ENCODE results near the gene TNFRSF13B.

The TNFRSF13B gene

DNA sequence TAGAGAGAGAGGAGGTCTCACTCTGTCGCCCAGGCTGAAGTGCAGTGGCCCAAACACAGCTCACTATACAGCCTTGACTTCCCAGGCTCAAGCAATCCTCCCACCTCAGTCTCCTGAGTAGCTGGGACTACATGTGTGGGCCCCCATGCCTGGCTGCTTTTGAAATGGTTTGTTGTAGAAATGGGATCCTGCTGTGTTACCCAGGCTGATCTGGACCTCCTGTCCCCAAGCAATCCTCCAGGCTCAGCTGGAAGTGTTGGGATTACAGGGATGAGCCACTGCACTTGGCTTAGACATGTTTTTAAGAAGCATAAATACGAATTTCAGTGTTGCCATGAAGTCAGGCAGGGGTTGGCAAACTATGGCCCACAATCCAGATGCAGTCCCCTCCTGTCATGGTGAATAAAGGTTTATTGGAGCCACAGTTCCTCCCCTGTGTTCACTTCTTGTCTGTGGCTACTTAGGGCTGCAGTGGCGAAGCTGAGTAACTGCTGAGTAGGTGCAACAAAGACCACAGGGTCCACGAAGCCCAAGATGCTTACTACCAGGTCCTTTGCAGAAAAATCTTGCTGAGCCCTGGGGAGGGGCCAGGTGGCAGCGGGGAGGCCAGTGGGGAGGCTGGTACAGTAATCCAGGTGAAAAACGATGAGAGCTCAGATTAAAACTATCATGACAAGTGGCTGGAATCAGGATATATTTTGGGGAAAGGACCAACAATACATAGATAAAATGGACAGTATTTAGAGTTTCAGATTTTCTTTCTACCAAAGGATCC, 35.2 kb downstream of the TNFRSF13B start:
- DNase-seq = no peak

DNA sequence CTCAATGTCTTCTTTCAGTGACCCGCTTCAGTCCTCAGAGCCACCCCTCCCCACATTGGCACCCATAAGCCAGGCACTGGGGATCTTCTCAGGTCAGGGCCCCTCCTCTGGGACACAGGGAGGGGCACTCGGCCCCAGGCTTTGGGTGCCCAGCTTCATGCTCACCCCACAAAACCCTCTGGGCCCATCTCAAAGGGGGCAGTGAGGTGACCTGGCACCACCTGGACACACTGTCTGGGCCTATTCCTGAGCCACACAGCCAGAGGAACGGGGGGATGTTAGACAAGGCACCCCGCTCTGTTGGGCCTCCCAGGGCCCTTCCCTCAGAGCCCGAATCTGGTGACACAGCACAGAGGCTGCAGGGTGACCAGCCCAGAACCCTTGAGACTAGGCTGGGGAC, 36.1 kb downstream of the TNFRSF13B start:
- no peak for DNase-seq

DNA sequence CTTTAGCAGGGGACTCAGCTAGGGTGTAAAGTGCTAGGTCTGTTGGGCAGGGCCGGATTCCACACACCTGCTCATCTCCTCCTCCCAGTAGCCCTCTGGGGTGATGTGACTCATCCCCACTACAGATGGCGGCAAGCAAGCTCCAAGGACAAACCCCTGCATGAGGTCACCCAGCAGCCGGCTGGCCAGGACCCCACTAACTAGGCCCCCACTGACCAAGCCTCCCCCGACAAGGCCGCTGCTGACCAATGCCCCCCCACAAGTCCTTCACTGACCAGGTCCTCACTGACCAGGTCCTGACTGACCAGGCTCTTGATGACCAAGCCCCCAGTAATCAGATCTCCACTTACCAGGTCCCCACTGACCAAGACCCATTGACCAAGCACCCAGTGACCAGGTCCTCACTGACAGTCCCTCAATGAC, 36.7 kb downstream of the TNFRSF13B start:
- DNase-seq = no peak

DNA sequence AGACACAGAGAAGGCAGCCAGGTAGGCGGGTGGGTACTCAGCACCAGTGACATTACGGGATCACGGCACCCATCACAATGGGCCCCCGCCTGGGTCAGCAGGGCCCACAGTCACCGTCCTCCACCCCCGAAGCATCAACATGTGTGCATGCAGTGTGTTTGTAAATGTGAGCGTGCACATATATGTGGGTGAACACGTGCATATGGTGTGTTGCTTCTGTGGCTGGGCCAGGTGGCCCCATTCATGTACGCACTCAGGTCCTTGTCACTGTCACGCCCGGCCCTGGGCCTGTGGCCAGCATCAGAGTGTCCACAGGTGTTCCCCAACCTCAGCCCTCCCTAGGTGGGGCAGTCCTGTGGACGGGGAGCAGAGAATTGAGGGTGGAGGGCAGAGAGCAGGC, 37.1 kb downstream of the TNFRSF13B start:
- DNase-seq = no peak

DNA sequence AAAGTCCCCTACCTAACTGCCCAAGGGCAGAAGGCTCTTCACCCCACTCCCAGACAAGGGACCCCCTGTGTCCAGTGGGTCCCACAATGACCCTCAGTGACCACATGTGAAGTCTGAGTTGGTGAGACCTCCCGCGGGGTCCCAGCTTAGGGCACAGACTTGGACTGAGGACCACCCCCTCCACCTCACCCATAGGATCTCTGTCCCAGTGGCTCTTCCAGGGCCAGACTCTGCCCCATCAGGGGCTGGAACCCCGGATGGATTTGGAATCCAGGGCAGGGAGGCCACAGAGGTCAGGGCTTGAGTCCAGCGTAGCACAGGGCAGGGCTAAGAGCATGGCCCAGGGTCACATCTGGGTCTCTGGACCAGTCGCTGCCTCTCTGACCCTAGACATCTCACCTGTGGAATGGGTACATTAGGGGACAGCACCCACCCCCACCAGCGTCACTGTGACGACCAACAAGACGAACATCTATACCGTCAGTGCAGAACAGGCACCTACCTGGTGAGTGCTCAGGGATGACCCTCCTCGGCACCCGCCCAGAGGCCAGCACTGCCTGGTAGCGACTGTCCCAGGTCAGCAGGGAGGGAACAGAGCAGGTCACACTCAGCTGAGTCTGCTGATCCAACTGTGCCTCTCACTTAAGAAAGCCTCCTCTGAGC, 37.7 kb downstream of the TNFRSF13B start:
- no peak for DNase-seq

DNA sequence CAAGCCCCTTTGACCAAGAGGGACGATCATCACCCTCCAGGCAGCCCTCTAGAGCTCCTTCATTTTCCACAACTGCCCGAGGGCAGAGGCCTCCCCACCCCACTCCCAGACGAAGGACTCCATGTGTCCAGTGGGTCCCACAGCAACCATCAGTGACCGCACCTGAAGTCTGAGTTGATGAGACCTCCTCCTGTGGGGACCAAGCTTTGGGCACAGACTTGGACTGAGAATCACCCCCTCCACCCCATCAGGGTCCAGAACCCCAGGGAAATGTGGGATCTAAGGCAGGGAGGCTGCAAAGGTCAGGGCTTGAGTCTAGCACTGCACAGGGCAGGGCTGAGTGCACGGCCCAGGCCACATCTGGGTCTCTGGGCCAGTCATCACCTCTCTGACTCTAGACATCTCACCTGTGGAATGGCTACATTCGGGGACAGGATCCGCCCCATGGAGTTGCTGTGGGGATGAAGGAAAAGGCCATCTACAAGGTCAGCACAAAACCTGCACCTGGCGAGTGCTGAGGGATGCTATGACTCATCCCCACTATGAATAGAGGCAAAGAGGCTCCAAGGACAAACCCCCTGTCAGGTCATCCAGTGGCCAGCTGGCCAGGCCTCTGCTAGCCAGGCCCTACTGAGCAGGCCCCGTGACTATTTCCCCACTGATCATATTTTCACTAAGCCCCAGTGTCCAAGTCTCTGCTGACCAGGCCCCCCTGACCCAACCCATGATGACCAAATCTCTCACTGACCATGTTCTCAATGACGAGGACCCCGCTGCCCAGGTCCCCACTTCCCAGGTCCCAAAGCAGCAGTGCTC, 38.4 kb downstream of the TNFRSF13B start:
- no peak for DNase-seq

DNA sequence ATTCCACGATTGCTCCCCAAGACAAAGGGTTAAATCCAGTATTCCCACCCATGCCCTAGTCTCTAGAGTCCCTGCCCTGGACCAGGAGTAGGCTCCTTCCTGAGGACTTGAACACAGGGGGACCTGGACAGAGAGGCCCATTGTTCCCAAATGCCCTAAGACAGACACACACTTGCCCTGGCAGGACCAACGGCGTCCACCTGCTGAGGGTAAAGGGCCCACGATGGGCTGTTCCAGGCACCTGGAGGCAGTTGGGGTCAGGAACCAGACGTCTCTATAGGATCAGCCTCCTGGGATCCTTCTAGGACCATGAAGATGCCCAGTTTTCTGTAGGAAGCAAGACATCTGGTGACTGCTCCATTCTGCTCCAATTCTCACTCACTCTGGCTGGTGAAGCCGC, 39.3 kb downstream of the TNFRSF13B start:
- DNase-seq = no peak

DNA sequence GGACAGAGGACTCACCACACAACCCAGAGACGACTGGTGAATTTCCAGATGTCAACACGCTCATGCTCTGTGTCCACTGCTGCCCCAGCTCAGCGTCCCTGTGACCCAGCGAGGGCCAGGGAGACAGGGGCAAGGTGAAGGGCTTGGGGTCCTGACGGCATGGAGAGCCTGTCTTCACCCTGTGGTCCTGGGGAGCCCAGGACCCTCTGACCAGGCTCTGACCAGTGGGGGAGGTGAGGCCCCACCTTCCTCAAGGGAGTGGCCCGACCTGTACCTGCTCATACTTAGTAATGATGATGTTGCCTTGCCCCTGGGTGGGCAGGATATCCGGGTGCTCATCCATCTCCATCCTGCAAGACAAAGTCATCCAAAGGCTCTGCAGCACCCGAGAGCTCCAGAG, 39.8 kb downstream of the TNFRSF13B start:
- no peak for DNase-seq

DNA sequence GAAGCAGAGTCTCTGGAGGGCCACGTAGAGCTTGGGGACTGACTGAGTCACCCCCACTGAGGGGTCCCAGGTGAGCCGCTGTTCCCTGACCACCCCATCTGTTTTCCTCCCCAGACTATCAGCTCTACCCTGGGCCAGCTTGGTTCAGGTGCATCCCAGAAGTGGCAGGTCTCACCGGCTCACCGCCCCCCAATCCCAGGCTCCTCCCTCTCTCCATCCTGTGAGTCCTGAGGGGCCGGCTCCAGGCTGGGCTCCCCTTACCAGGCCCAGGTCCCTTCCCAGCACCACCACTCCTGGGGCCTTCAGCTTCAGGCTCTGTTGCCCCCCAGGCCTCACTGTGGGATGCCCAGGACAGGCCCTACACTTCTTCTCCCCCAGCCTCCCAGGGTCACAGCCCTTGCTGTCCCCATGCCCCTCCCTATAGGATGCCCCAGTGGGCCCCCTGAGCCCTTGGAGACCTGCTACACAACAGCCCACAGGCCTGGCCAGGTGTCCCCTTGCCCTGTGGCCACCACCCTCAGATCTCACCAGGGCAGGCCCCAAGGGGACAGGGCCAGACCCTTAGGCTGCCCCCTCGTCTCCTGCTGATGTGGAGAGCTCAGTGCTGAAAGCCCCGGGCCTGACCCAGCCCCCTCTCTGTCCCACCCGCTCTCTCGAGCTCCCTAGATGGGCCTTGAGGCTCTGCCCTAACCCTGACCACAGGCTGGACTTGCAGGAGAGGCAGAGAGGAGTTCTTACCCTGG, 40.4 kb downstream of the TNFRSF13B start:
- no peak for DNase-seq

DNA sequence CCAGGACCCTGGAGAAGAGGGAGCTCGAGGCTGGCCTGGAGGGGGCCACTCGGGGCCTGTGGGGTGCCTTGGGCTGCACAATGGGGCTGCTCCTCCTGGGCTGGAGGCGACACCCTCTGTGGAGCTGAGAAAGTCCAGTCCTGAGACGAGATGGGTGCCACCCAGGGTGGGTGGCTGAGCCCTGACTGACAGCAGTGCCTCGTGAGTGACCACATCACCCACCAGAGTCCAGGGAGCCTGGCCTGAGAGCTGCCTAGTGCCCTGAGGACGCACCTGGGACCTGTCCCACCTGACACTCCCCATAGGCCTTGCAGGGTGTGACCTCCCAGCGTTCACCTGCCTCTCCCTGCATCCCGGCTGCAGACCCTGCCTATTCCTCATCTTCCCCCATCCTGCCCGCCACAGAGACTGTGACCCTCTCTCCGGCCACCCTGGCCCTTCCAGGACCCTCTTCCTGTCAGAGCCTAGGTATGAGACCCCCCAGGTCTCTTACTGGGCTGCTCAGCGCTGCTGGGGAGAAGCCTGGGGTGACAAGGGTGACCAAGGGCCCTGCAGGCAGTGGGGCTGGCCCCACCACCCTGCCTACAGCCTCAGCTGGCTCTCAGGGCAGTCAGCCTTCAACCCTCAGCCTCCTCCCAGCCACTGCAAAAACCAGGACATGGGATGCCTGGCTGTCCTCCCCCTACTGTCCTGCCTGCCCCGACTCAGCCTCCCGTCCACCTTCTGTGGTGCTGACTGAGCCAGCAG, 41.2 kb downstream of the TNFRSF13B start:
- DNase-seq = no peak

DNA sequence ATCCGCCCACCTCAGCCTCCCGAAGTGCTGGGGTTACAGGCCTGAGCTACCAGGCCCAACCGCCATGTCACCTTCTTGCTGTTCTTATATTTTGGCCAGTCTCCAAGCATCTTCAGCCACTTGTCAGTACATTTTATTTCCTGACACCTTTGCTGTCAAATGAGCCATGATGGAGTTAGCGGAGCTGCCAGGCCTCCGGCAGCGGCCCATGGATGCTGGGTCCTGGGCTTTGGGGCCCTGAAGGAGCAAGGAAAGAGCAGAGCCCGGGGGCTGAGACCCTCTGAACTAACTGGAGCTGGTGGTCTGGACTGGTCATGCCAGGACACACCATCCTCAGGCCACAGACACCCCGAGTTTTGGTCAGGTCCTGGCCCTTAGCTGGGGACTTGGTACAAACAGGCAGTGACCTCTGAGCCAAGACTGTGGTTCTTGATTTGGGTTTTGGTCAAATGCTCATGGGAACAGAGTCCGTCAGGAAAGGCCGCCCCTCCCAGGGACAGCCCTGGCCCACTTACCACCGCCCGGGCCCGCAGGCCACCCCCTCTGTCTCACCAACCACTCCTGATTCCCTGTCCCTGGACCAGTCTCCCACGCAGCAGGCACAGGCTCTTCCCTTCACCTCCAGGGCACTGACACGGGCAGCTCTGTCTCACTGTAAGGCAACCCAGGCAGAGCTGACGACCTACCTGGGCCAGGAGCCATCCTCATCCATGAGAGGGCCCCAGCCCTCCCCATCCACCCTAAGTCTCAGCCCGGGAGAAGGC, 42.0 kb downstream of the TNFRSF13B start:
- DNase-seq = no peak

DNA sequence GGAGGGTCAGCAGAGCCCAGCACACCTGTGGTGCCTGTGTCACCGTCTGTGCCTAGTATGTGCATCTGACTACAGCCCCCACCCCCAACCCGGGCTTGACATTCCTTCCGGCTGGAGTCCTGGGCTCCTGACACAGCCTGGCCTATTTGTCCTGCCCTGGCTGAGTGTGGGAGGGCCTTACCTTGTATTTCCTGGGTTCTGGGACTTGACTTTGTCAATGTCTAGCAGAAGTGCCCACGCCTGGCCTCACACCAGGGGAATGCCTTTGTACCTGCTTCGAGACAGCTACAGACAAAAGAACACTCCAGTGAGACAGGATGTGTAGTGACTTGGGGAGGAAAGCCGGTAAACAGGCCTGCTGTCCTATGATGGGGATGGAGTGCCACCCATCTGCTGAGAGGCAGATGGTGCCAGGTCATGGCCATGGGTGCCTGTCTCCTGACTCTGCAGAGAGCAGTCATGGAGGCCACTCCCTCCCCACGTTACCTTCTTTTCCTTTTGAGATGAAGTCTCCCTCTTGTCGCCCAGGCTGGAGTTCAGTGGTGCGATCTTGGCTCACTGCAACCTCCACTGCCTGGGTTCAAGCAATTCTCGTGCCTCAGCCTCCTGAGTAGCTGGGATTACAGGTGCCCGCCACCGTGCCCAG, 42.8 kb downstream of the TNFRSF13B start:
- DNase-seq = no peak

DNA sequence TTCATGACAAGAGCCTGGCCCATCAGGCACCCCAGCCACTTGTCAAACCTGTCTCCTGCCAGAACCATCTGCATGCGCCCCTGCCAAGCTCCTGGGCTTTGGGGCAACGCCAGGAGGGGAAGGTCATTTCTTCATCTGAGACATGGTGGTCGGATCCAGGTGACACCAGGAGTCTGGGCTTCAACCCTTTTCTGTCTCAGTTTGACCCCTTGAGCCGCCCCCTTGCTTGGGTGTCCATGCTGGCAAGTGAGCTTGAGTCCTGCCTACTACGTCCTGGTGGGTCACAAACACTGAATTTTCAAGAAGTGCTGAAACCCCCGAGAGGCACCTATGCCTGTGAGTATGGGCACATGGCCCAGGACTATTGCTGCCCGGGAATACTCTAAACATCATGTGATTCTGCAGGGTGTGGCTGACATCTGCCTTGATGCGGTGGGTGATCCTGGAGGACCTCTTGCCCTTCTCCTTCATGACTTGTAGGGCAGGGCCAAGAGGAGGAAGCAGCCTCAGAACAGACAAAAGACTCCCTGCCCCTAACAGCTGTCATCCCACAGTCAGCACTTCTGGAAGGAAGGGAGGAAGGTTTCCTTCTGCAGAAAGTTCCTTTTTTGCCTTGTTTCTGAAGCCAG, 43.4 kb downstream of the TNFRSF13B start:
- no peak for DNase-seq

DNA sequence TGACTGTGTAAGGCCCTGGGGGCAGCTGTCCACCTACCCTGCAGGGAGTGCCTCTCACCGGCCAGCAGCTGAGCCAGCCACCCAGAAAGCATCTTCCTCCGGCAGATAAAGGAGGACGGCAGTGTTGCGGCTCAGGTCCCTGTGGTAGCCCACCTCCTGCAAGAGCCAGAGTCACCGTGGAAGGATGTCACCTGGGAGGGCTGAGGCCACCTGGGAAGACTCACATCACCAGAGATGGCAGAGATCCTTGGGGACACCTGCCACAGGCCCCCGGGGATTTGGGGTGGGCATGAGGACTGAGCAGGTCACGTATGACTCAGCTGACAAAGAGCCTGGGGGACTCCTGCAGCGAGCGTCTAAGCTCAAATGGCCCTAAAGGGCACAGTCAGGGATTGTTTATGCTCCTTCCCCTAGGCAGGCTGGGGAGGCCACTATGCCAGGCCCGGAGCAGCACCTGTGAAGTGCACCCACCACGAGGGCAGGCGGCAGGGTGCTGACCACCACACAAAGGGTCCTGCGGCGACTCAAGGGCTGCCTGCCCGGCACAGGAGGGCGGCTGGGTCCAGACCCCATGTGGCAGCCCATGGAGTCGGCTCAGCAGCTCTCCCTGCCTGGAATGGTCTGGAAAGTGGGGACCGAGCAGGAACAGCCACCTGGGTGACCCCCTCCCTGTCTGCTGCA, 44.1 kb downstream of the TNFRSF13B start:
- no peak for DNase-seq

DNA sequence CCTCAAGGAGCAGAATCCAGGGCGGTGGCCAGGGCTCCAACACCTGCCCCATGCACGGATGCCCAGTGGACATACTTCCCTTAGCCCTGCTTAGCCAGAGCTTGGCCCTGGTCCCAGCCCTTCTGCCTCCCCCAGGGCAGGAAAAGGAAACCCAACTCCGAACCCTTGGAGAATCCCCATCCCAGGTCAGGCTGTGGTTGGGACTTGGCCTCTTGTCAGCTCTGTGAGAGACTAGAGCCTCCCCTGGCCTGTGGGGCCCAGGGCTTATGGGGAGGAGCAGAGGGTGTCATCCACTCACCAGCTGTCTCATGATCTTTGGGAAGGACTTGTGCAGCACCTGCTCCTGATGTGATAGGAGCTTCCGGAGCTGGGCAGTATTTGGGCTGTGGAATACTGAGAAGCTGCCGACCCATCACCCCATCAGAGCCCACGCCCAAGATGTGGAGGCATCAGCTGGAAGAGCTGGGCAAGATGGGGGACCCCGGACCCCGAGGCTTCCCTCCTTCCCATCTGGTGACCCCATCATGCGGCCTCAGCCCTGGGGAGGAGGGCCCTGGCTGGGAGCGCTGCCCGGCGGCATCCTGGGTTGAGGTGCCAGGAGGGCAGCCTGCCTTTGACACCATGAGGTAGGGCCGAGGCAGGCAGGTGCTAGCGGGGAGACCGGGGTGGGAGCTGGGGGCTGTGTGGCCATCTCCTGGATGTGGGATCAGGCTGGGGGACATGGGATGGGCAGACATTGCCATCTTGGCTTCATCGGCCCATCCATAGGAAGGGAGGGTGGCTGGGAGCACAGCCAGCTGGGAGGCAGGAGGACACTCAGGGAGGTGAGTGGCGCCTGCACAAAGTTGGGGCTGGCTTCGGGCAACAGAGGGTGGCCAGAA, 45.1 kb downstream of the TNFRSF13B start:
- DNase-seq = no peak

DNA sequence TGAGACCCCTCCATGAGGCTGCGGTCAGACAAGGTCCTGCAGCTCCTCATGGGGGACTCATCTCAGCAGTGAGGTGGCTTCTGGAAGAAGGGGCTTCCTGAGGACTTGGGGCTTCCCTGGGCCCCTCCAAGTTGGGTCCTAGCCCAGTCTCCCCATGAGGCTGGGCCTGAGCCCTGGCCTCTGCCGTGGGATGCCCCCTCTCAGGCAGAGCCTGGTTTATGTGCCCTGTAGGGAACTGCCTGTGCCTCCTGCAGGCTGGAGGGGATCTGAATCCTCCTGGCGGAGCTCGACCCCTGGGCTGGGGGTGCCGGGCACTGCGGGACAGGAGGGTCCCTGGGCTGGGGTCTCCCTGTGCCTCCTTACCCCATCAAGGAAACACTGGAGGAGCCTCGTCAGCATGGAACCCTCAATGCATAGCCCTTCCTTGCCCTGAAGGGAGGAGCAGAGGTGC, 45.8 kb downstream of the TNFRSF13B start:
- no peak for DNase-seq

DNA sequence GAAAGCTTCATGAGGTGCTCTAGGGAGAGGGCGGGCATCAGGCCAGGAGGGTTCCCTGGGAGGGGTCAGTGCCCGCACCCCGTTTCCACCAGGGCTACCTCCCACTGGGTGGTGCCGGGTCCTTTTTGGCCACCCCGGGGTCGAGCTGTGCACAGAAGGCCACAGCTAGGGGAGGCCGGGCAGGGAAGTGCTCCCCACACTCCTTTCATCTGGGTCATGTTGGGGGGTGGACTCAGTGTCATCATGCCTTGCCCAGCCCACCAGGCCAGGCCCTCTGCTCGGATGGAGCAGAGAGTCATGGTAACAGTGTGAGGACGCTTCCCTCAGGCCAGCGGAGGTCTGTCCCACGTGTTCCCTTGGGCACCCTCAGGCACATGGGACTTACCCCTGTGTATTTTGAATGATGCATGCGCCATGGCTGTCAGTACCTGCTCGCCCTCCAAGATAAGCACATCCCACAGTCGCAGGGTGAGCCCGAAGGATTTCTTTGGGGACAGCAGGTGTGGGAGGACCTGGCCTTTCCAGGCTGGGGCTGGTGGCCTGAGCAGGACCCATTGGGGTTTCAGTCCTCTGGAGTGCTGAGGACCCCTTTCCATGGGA, 46.4 kb downstream of the TNFRSF13B start:
- no peak for DNase-seq
